Measurements from ENCODE around the gene ORAI2.
"Not testable (repeated sequence)": the region's sequence is repeated elsewhere in the genome, so short reads cannot be mapped to it uniquely, and the experiment has no call there.

The ORAI2 gene

GRCh38 chr7:102503141-102503540 is 69.8 kb downstream of the ORAI2 start:
- DNase-seq (ENCODE audit: insufficient read length); FAIRE-seq: not testable (repeated sequence)

DNA sequence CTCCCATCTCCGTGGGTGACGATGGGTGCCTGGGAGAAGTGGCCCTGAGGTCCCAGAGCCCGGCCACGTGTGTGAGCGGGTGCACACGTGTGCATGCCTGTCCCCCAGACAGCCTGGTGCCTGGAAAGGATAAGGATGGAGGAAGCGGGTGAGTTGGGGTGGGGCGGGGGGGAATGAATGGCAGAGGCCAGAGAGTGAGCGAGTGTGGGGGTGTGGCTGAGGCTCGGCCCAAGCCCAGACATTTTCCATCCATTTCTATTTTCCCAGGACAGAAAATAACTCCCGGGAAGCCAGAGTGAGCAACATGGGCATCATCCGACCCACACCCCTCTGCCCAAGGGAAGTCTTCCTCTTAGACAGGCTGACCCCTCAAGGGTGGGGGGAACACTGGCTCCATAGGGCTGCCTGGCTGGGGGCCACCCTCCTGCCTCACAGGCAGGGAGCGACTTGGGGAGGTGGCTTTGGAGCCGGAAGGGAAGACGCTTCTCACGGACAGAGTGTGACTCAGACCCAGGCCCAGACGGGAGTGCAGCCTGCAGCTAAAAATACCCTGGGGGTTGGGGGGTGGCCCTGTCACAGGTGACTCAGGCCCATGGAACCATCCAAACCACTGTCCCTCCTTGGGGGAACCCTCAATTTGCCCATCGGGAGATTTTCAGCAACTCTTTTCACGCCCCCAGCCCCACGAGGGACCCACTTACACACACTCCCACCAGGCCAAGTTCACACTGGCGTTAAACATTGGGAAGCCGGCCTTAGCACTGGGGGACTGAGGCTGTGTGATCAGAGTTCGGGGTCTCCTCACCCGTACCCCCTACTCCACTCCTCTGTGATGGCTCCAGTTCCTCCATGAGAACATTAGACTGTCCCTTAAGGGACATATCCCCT is 72.2 kb downstream of the ORAI2 start:
- not testable (repeated sequence) for DNase-seq (ENCODE audit: insufficient read length); FAIRE-seq
